MCF 10A (cell line): ENCODE data around the gene RTL10. TPM values are rescaled to one million over a fixed set of nuclear protein-coding genes. Genes with fewer than 3 reads are reported as not detected.

ENCODE experiments used
- BruUV-seq: library from RNA; stranded (reverse); fragments of 400-500 nt; replicated peaks from 2 replicates; lab custom pipeline; 2021; lab: Mats Ljungman, UMichigan
- CTCF ChIA-PET: fragments of 300-600 bp; sonication (Branson Sonifier 250); formaldehyde crosslinking; extraction: SDS; loops from one replicate; lab custom pipeline; 2021; ENCODE audit warnings: antibody characterized with exemption, inconsistent platforms; lab: Yijun Ruan, JAX
- POLR2A ChIA-PET: fragments of 300-600, 350-650 bp; sonication (Branson Sonifier 250); formaldehyde crosslinking; extraction: SDS; loops from one replicate; lab custom pipeline; 2020; ENCODE audit warnings: antibody characterized with exemption, inconsistent platforms; lab: Yijun Ruan, JAX
- DNase-seq: peaks from one replicate; pipeline ENCODE4 v3.0.0-alpha.2; 2018; ENCODE audit not compliant: unreplicated experiment
- H3K27ac Mint-ChIP-seq: one replicate; pipeline ENCODE4 v1.8.0; 2022; ENCODE audit warnings: mild to moderate bottlenecking, low read depth, mixed read lengths; ENCODE audit not compliant: unreplicated experiment
- H3K27me3 Mint-ChIP-seq: one replicate; pipeline ENCODE4 v1.8.0; 2022; ENCODE audit warnings: mixed read lengths; ENCODE audit not compliant: insufficient read depth, unreplicated experiment
- H3K36me3 Mint-ChIP-seq: one replicate; pipeline ENCODE4 v1.8.0; 2022; ENCODE audit warnings: mild to moderate bottlenecking, moderate library complexity, mixed read lengths; ENCODE audit not compliant: insufficient read depth, unreplicated experiment
- H3K4me1 Mint-ChIP-seq: one replicate; pipeline ENCODE4 v1.8.0; 2022; ENCODE audit warnings: mixed read lengths; ENCODE audit not compliant: insufficient read depth, unreplicated experiment
- H3K4me3 Mint-ChIP-seq: one replicate; pipeline ENCODE4 v1.8.0; 2022; ENCODE audit warnings: mild to moderate bottlenecking, moderate library complexity, mixed read lengths; ENCODE audit not compliant: unreplicated experiment
- H3K9me3 Mint-ChIP-seq: one replicate; pipeline ENCODE4 v1.8.0; 2022; ENCODE audit warnings: mixed read lengths; ENCODE audit not compliant: unreplicated experiment
- CTCF ChIP-seq: fragments of 200-600 bp; IDR thresholded peaks from one replicate; pipeline ENCODE4 v1.8.0; 2022; ENCODE audit warnings: antibody characterized with exemption, mild to moderate bottlenecking; ENCODE audit not compliant: unreplicated experiment
- intact Hi-C: fragments of 100-400 bp; cut with micrococcal nuclease; formaldehyde crosslinking; loops from 2 replicates; pipeline ENCODE4 v1.14.1; 2022
- total RNA-seq: library from RNA; stranded (reverse); gene quantifications from 2 replicates; pipeline ENCODE4 v1.2.3, GENCODE V29; 2022

RTL10 gene
- total RNA-seq, 1 experiment from 2014 or later, result 20.6 TPM

GRCh38 chr22:19869497-19870152, 15.0 kb upstream of the RTL10 start:
- Mint-ChIP-seq H3K4me3 (no peak overlapping the region), H3K27me3 (no peaks in the 10 kb centered on the region), H3K9me3 (no peaks in the 10 kb centered on the region), H3K27ac (no peak overlapping the region), H3K36me3 (peaks cover 7% of the 10 kb centered on the region), H3K4me1 (peaks cover 12% of the 10 kb centered on the region)
- no TSS peak for BruUV-seq
- TF ChIP-seq CTCF, result no peak
- CTCF ChIA-PET, result interaction anchor here (0.6 kb wide), 1 partner anchor 191 kb away, joined by 3 read pairs; no protein-coding TSS in a partner anchor
- POLR2A ChIA-PET, result interaction anchor here (1.3 to 3.1 kb wide), 2 partner anchors 7 to 14 kb away, joined by 3 to 16 read pairs; partner anchors contain the start of genes GNB1L and RTL10
- no peak for DNase-seq
- intact Hi-C loops, result no loop called here

GRCh38 chr22:19868773-19869471, 14.2 kb upstream of the RTL10 start:
- no peak for DNase-seq
- Mint-ChIP-seq H3K4me1 (peaks cover 12% of the 10 kb centered on the region), H3K27me3 (no peaks in the 10 kb centered on the region), H3K27ac (peak overlapping the region; percentile 78), H3K9me3 (no peaks in the 10 kb centered on the region), H3K36me3 (peaks cover under 1% of the 10 kb centered on the region), H3K4me3 (no peak overlapping the region)
- BruUV-seq, result no TSS peak
- POLR2A ChIA-PET, result interaction anchor here (0.7 to 3.1 kb wide), 4 partner anchors 8 to 189 kb away, joined by 3 to 16 read pairs (median 3); partner anchors contain the start of genes GNB1L and RTL10
- intact Hi-C loops, result no loop called here
- CTCF ChIA-PET, result interaction anchor here (0.6 to 0.7 kb wide), 2 partner anchors 23 to 191 kb away, joined by 3 read pairs; no protein-coding TSS in a partner anchor
- TF ChIP-seq CTCF, result no peak

- intact Hi-C loops, result no loop called here
- Mint-ChIP-seq H3K36me3 (no peaks in the 10 kb centered on the region), H3K4me1 (peaks cover 12% of the 10 kb centered on the region), H3K9me3 (no peaks in the 10 kb centered on the region), H3K27me3 (no peaks in the 10 kb centered on the region), H3K27ac (peak overlapping the region; percentile 78), H3K4me3 (no peak overlapping the region)
- CTCF ChIA-PET, result interaction anchor here (0.7 kb wide), 1 partner anchor 23 kb away, joined by 3 read pairs; no protein-coding TSS in a partner anchor
- no peak for TF ChIP-seq CTCF
- POLR2A ChIA-PET, result interaction anchor here (0.7 to 3.1 kb wide), 4 partner anchors 9 to 136 kb away, joined by 3 to 16 read pairs (median 3); partner anchors contain the start of genes GNB1L and RTL10
- DNase-seq, result no peak
- BruUV-seq, result no TSS peak
These were observed 13.7 kb upstream of the RTL10 start for GRCh38 chr22:19868333-19868732.

- CTCF ChIA-PET, result no interaction called here
These were observed 12.9 kb upstream of the RTL10 start for GRCh38 chr22:19867617-19868016.

More at GRCh38 chr22:19867617-19868016, 12.9 kb upstream of the RTL10 start:
- no peak overlapping the region for H3K27ac Mint-ChIP-seq
- no peak for DNase-seq
- H3K27me3 Mint-ChIP-seq, result no peaks in the 10 kb centered on the region
- no peak for TF ChIP-seq CTCF
- no peaks in the 10 kb centered on the region for H3K9me3 Mint-ChIP-seq
- no peaks in the 10 kb centered on the region for H3K36me3 Mint-ChIP-seq
- no peak overlapping the region for H3K4me3 Mint-ChIP-seq
- POLR2A ChIA-PET, result interaction anchor here (3.1 kb wide), 1 partner anchor 12 kb away, joined by 16 read pairs; the partner anchor contains the start of genes GNB1L and RTL10
- intact Hi-C loops, result no loop called here
- no TSS peak for BruUV-seq
- peaks cover 12% of the 10 kb centered on the region for H3K4me1 Mint-ChIP-seq
